ENCODE measurements around the gene FOSB.
"Not testable (repeated sequence)": the region's sequence is repeated elsewhere in the genome, so short reads cannot be mapped to it uniquely, and the experiment has no call there.

Gene FOSB

DNA sequence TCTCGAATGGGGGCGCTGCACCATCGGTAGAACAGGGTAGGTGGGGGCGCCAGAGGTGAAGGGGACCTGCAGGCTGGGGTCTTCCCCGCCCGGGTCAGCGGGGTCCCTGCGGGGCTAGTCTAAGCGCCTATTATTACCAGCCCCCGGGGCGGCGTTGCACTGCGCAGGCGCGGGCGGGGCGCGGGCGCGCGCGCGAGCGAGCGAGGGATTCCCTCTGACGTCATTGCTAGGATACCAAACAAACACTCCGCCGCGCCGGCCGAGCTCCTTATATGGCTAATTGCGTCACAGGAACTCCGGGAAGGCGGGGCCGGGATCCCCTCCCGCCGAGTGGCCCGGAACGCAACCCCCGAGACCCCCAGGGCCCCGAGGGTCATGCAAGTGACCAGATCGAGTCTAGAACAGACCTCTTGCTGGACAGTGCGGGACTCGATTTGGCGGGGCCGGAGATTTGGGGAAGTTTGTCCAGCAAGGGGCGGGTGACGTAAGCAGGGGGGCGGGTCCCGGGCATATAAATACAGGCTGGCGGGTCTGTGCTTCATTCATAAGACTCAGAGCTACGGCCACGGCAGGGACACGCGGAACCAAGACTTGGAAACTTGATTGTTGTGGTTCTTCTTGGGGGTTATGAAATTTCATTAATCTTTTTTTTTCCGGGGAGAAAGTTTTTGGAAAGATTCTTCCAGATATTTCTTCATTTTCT lies at the start of gene FOSB:
TSS of gene FOSB (plus strand) at position 541 of the 703 bp plus-strand sequence. CDS start 591 bp downstream, outside the sequence.
- in situ Hi-C loops (cut with MboI; ENCODE audit: low sequenced_read_pairs): no loop called here

DNA sequence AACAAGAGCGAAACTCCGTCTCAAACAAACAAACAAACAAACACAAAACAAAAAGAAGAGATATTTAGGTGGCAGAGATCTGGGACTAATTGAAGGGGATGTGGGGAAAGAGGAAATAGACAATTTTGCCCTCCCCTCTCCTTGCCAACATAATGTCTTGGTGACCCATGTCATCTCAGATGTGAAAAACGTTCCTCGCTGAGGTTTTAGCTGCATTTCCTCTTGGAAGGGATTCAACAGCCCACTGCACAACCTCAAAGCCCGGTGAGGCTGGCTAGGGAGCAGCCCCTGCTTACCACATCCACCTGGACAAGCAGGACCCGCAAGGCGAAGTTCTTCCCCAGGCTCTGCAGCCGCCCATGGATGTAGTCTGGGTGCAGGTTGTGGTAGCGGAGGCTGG lies 49.0 kb upstream of the FOSB start:
- in situ Hi-C loops (cut with MboI; ENCODE audit: low sequenced_read_pairs): no loop called here

DNA sequence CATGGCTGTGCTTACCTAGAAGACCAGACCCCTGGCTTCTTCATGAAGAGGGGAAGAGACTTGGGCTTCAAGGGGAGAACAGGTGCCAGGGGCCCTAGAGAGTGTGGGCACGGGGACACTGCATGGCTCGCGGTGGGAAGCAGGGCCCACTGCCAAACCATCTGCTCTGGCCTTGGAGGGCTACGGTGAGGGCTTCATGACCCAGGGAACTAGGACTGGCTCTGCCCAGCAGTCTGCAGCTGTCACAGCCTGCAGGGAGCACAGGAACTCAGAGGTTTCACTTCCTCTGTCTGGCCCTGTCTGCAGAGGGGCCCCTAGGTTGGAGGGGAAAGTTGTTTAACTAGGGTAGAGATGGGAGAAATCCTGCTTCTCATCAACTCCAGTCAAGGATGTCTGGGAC lies 48.4 kb upstream of the FOSB start:
- in situ Hi-C loops (cut with MboI; ENCODE audit: low sequenced_read_pairs): no loop called here

DNA sequence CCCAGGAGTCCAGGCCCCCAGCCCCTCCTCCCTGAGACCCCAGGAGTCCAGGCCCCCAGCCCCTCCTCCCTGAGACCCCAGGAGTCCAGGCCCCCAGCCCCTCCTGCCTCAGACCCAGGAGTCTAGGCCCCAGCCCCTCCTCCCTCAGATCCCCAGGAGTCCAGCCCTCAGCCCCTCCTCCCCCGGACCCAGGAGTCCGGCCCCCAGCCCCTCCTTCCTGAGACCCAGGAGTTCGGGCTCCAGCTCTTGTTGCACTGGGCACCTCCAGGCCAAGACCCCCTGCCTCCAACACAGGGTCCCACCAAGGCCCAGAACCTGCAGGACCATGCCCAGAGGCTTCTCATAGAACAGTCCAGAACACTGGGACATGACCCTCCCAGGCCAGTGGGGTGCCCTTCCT lies 47.9 kb upstream of the FOSB start:
- in situ Hi-C loops (cut with MboI; ENCODE audit: low sequenced_read_pairs): no loop called here

DNA sequence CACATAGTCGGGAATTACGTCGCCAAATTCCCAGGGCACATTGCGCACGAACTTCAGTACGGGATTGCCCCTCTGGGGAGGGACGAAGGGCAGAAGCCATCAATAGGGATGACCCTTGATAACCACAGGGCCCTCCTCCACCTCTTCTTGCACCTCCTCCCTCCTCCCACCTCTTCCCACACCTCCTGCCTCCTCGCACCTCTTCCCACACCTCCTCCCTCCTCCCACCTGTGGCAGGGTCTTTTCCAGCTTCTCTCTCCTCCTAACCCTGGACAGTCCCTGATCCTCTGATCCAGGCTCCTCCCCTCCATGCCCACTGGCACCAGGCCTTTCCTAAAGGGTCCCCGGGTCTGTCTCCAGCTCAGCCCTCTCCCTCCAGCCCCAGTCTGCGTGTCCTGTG lies 47.4 kb upstream of the FOSB start:
- in situ Hi-C loops (cut with MboI; ENCODE audit: low sequenced_read_pairs): no loop called here

DNA sequence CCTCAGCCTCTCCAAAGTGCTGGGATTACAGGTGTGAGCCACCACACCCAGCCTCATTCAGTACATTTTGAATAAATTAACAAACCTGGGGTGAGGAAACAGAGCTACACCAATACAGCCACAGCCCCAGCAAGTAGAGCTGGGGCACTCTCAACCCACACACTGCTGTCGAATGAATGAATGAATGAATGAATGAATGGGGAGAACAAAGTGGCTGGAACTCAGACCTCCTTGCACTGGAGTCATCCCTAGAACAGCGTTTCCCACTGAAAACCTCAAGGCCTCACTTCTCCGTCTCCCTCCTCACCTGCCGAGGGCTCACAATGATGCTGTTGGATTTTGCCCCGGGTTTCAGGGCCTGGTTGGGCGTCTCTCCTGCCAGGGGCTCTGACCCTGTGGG lies 46.9 kb upstream of the FOSB start:
- in situ Hi-C loops (cut with MboI; ENCODE audit: low sequenced_read_pairs): no loop called here

DNA sequence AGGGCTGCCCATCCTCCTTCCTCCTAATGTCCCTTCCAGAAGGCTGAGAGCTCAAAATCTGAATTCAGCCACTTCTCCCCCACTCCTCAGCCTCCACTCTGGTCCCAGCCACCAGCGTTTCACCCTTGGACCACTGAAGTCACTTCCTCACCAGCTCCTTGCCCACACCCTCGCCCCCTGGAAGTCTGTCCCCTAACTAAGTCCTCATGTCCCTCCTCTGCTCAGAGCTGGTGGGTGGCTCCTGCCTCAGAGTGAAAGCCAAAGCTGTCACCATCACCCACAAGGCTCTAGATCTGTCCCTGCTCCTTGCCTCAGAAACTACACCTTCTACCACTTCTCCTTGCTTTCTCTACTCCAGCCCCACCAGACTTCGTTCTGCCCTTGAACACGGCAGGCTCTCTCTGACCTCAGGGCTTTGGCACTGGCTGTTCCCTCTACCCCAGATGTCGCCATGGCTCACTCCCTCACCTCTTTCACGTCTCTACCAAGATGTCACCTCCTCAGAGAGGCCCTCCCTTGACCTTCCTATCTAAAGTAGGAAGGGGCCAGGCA lies 45.8 kb upstream of the FOSB start:
- in situ Hi-C loops (cut with MboI; ENCODE audit: low sequenced_read_pairs): no loop called here

DNA sequence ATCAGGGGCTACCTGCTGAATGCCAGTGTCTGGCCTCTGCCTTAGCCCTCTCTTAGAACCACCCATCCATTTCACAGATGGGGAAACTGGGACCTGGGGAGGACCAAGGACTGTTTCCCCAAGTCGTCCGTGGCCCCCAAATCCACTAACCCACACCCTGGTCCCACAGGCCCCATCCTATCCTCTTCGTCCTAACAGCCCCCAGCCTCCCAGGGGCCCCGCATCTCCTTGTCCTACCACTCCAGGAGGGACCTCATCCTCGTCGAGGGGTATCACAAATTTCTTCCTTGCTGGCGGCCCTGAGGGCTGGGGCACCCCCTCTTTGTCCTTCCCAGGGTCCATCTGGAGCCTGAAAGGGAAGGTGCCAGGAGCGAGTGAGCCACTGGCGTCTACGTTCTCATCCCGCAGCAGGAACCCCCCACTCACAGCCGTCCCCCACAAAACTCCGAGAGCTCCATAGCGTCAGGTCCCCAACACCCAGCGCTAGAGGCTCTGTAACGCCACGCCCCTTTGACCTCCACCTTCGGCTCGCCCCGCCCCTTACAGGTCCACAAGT lies 44.7 kb upstream of the FOSB start:
- in situ Hi-C loops (cut with MboI; ENCODE audit: low sequenced_read_pairs): no loop called here

DNA sequence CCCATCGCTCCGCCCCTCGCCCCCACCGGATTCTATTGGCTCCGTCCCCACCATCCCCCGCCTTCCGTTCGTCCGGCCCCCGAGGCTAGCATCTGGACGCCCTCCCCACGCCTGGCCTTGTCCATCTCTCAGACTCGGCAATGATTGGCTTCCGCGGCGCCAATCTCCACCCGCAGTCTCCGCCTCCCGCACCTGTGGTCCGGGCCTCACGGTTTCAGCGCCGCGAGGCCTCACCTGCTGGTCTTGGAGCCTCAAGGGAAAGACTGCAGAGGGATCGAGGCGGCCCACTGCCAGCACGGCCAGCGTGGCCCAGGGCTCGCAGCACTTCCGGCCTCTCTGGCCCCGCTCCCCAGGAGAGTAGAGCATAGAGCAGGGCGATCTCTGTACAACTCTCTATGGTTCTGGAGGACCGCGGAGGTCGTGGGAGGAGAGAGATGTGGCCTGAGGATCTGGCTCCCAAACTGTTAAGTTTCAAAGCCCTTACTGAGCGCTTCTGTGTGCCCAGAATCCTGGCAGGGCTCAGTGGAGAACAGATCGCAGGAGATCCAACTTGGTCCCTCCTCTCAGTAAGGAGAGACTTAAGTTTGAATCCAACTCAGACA lies 44.1 kb upstream of the FOSB start, which contains the start of gene ERCC1:
TSS of gene ERCC1 (minus strand) at position 329 of the 602 bp plus-strand sequence. CDS start 543 bp downstream, outside the sequence.
- in situ Hi-C loops (cut with MboI; ENCODE audit: low sequenced_read_pairs): no loop called here

DNA sequence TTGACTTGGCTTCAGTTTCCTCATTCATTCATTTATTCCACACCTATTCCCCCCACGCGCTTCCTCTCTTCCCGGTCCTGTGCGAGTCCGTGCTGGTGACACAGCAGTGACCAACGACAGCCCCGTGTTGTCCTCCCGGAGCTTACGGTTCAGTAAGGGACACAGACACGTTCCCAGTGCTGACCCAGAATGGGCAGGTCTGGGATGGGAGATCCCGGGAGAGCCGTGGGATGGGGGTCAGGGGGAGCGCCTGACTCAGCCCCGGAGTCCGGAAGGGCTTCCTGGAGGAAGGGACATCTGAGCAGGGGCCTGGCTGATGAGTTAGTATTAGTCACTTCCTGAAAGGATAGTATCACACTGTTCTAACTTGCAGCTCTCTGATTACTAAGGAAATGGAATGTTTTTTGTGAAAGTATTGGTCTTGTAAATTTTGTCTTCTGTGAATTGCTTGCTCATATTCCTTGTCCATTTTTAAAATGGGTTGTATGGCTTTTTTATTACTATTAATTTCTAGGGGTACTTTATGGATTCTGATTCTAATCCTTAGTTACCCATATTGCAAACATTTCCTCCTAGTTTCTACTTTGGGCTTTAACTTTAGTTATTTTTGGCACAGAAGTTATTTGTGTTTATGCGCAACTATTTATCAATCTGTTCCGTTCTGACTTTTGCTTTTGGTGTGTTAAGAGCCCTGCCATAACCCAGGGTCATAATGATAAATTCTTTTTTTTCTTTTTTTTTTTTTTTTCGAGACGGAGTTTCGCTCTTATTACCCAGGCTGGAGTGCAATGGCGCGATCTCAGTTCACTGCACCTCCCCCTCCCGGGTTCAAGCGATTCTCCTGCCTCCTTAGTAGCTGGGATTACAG lies 43.4 kb upstream of the FOSB start:
- in situ Hi-C loops (cut with MboI; ENCODE audit: low sequenced_read_pairs): no loop called here

DNA sequence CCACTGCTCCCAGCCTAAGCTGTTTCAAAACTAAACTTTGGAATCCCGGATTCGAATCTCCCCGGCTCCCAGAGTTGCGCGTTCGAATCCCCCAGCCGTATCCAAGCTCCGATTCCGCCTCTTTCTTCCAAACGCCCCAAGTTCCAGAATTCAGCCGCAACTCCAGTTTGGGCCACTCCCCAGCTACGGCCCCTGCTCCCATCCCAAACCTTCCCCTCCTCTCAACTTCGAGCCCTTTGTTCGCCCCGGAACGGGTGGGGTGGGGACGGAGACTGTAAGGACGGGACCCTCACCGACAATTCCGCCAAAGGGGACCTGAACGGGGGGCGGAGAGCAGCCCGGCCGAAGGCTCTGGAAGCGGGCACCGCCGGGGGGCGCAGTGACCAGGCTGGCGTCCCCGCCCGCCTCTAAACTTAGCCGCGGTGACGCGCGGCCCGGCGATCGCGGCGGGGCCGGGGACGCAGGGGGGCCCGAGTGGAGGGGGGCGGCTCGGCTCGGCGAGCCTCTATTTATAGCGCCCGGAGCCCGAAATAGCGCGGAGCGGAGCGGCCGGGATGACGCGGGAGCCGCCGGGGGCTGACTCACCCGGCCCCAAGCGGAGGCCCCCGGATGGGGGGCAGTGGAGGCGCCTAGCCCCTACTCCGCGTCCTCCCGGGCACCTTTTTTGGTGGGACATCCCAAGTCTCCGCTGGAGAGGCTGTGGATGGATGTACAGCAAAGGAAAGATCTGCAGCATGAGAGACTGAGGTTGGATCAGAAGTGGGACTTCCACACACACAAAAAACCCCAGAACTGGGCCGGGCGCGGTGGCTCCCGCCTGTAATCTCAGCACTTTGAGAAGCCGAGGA lies 39.2 kb upstream of the FOSB start:
- in situ Hi-C loops (cut with MboI; ENCODE audit: low sequenced_read_pairs): no loop called here

DNA sequence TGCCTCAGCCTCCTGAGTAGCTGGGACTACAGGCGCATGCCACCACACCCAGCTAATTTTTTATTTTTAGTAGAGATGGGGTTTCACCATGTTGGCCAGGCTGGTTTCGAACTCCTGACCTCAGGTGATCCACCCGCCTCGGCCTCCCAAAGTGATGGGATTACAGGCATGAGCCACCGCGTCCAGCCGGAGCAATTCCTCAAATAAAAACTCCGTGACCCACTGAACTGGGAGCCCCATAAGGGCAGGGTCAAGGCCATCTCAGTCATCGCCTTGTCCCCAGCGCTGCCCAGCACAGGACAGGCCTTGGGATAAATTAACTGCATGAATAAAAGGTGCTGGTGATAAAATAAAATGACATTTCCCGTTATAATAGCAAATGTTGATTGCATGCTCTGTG lies 37.9 kb upstream of the FOSB start:
- in situ Hi-C loops (cut with MboI; ENCODE audit: low sequenced_read_pairs): not testable (repeated sequence)

DNA sequence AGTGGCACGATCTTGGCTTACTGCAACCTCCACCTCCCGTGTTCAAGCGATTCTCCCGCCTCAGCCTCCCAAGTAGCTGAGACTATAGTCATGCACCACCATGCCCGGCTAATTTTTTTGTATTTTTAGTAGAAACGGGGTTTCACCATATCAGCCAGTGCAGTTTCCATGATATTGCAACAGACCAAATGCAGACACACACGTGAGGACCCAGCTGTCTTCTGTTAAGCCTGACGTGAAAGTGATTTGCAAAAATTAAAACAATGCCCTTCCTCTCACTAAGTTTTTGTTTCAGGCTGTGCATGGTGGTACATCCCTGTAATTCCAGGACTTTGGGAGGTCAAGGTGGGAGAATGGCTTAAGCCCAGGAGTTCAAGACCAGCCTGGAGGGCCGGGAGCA lies 36.8 kb upstream of the FOSB start:
- in situ Hi-C loops (cut with MboI; ENCODE audit: low sequenced_read_pairs): not testable (repeated sequence)

DNA sequence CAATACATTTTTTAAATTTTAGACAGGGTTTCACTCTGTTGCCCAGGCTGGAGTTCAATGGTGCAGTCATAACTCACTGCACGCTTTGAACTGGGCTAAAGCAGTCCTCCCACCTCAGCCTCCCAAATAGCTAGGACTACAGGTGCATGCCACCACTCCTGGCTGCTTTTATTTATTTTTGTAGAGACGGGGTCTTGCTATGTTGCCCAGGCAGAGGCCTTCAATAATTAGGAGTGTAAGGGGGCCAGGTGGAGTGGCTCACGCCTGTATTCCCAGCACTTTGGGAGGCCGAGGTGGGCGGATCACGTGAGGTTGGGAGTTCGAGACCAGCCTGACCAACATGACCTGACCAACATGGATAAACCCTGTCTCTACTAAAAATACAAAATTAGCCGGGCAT lies 35.3 kb upstream of the FOSB start:
- in situ Hi-C loops (cut with MboI; ENCODE audit: low sequenced_read_pairs): not testable (repeated sequence)

DNA sequence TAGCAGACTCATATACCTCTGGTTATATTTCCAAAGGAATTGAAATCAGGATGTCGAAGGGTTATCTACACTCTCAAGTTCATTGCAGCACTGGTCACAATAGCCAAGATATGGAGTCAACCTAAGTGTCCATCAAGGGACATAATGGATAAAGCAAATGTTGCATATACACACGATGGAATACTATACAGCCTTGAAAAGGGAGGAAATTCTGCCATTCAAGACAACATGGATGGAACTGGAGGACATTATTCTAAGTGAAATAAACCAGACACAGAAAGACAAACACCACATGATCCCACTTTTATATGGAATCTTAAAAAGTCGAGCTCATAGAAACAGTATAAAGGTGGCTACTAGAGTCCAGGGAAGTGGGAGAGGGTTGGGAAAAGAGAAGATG lies 30.5 kb upstream of the FOSB start:
- in situ Hi-C loops (cut with MboI; ENCODE audit: low sequenced_read_pairs): no loop called here

DNA sequence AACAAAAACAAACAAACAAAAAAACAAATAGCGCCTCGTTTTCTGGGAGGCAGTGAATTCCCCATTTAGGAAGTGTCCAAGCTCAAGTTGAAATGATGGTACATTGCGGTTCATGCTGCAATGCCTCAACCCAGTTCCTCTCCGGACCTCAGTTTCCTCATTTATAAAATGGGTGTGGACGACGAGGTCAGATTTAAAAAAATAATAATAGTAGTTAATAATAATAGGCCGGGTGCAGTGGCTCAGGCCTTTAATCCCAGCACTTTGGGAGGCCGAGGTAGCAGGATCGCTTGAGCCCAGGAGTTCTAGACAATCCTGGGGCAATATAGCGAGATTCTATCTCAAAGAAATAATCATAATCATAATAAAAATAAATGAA lies 28.6 kb upstream of the FOSB start:
- in situ Hi-C loops (cut with MboI; ENCODE audit: low sequenced_read_pairs): no loop called here

DNA sequence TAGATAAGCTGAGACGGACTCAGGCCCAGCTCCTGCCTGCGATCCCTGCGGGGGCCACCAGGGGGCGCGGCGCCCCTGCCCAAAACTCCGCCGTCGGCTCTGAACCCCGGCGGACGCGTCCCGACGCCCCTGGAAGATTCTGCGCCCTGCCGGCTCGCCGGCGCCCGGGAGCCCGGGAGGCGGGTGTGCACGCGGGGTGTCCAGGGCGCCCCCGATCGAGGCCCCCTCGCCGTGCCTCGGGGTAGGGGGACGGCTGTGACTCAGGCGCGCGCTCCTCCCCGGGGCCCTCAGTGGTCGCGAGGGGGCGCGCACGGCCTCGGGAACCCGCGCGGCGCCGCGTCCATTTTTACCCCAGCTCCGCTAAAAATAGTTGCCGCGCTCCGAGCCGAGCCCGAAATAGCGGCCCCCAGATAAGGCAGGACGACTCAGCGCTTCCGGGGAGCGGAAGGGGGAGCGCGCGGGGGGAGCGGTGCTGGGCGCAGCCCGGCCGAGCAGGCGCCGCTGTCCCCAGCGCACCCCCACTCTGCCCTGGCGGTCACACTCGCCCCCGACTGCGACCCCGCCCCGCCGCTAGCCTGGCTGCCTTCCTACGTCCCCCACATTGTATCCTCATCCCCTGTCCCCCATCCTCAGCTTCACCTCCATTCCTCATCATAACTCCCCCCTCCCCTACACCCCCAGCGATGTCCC lies 28.1 kb upstream of the FOSB start:
- in situ Hi-C loops (cut with MboI; ENCODE audit: low sequenced_read_pairs): no loop called here

DNA sequence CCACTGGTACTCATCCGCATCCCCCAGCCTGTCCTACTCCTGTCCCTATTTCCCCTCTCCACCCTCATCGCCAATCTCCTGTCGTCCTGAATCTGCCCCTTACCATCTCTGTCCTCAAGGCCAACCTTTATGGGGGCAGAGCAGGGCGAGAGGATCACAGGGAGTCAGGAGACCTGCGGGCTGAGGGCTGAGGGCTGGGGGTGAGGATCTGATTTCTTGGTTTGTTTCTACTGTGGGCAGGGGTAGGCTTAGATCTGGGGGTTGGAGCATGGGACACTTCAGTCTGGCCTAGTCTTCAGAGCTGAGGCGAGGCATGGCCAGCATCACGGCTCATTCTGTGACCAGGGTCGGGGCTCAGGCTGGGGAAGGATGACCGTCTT lies 27.5 kb upstream of the FOSB start:
- in situ Hi-C loops (cut with MboI; ENCODE audit: low sequenced_read_pairs): no loop called here

DNA sequence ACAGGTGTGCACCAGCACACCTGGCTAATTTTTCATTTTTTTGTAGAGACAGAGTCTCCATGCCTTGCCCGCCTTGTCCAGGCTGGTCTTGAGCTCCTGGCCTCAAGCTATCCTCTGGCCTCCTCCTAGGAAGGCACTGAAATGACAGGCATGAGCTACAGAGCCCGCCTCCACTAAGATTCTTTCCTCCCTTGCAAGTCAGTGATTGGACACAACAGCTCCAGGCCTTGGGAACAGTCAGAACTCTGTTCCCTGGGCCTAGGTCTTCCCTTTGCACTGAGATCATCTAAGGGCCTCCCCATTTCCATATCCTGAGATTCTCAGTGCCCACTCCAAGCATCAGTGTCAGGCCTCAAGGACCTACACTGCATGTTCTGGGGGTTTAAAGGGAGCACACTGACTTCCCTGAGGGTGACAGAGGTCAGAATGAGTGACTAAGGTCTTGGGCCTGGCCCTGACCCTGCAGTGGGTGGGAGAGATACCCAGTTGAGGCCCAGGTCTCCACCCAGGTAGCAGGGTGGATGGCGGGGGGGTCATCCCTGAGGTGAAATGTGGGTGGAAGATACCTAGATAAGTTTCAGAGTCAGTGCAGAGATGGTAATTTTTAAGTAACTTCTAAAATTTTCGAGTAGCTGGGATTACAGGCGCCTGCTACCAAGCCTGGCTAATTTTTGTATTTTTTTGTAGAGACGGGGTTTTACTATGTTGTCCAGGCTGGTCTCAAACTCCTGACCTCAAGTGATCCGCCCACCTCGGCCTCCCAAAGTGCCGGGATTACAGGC lies 26.7 kb upstream of the FOSB start:
- in situ Hi-C loops (cut with MboI; ENCODE audit: low sequenced_read_pairs): no loop called here

Measured in hTERT RPE-1 (cell line).